Lung (tissue), 12 donors: ENCODE results near the gene JAML. TPM values are rescaled to one million over a fixed set of nuclear protein-coding genes. Genes with fewer than 3 reads are reported as not detected.
A peak's percentile ranks its signal among the peaks of the same experiment; 100 is the strongest.

Source experiments
- ATAC-seq: fragments of 200-7000 bp; cut with Tn5 transposase; one replicate; pipeline ENCODE4 v1.9.1; 2020; ENCODE audit warnings: moderate number of reproducible peaks; ENCODE audit not compliant: insufficient read depth, low FRiP score
- DNase-seq, 3 donors: peaks; one replicate each; pipeline ENCODE4 v3.0.0-alpha.2; 2013 to 2017
- H3K27ac ChIP-seq, 2 donors: one replicate each; pipeline ENCODE4 v1.5.1; 2013; ENCODE audit warnings: mild to moderate bottlenecking in 2 of 2, moderate library complexity in 2 of 2, control low read depth in 1 of 2, inconsistent platforms in 1 of 2, low read depth in 1 of 2, low read length in 1 of 2
- H3K27me3 ChIP-seq, 3 donors: one replicate each; pipeline ENCODE4 v1.5.1; 2013; ENCODE audit warnings: low read length in 2 of 3; ENCODE audit not compliant: control insufficient read depth in 3 of 3, insufficient read depth in 3 of 3
- H3K36me3 ChIP-seq, 4 donors: one replicate each; pipeline ENCODE4 v1.5.1; 2013; ENCODE audit warnings: low read length in 4 of 4, mild to moderate bottlenecking in 1 of 4, moderate library complexity in 1 of 4; ENCODE audit not compliant: control insufficient read depth in 4 of 4, insufficient read depth in 4 of 4
- H3K4me1 ChIP-seq, 5 donors: one replicate each; pipeline ENCODE4 v1.5.1; 2013; ENCODE audit warnings: low read length in 5 of 5, mild to moderate bottlenecking in 2 of 5, moderate library complexity in 1 of 5; ENCODE audit not compliant: control insufficient read depth in 5 of 5, insufficient read depth in 5 of 5
- H3K4me3 ChIP-seq: one replicate; pipeline ENCODE4 v1.5.1; 2013; ENCODE audit warnings: mild to moderate bottlenecking, control low read depth, moderate library complexity
- H3K9ac ChIP-seq, 2 donors: one replicate each; pipeline ENCODE4 v1.5.1; 2013; ENCODE audit warnings: low read length in 2 of 2, control low read depth in 1 of 2; ENCODE audit not compliant: insufficient read depth in 1 of 2
- H3K9me3 ChIP-seq, 4 donors: one replicate each; pipeline ENCODE4 v1.5.1; 2013; ENCODE audit warnings: low read length in 3 of 4, mild to moderate bottlenecking in 1 of 4, moderate library complexity in 1 of 4; ENCODE audit not compliant: control insufficient read depth in 4 of 4, insufficient read depth in 3 of 4
- CTCF ChIP-seq: IDR thresholded peaks from 2 replicates; pipeline ENCODE4 v1.5.1; 2012; ENCODE audit warnings: mild to moderate bottlenecking; ENCODE audit errors: control extremely low read depth, extremely low read depth
- WGBS, 2 donors: extraction: QIAGEN DNeasy Blood & Tissue Kit; methylation state at CpG; one replicate each; pipeline ENCODE4 v1.1.7; 2013; 5-methylcytosine and 5-hydroxymethylcytosine counted together
- polyA plus RNA-seq, 2 donors: library from polyadenylated mRNA; stranded (reverse); fragments of 200-250 nt; gene quantifications; one replicate each; pipeline ENCODE4 v1.2.1, GENCODE V29; 2013
- total RNA-seq, 2 donors: library from RNA; depleted of rRNA in 1 of 2; stranded (reverse); fragments of >200 nt in 1 of 2; gene quantifications; one replicate each; pipeline ENCODE4 v1.2.1, GENCODE V29; 2014 to 2021
- donor health status: control.
- donor health status: control.
- donor health status: Bipolar disorder and iron deficiency.
- donor health status: healthy.
- donor health status: DM: yes; HTN: yes; CAD: no.

The JAML gene
- total and polyA plus RNA-seq, 4 donors: 29.3 to 49.1 (median 35.4) TPM

- no peak overlapping the region for H3K9ac ChIP-seq
- WGBS, 2 donors: 84 to 87% methylated on average over 5 of the region's 5 CpGs
- peaks cover 0 to 8% (median 0%) of the 10 kb centered on the region in 5 donors for H3K4me1 ChIP-seq
- no peak for TF ChIP-seq CTCF
- no peak for ATAC-seq
- H3K27me3 ChIP-seq: peaks cover 0 to 2% (median 0%) of the 10 kb centered on the region in 3 donors
- H3K4me3 ChIP-seq: no peak overlapping the region
- no peaks in the 10 kb centered on the region for H3K9me3 ChIP-seq
- DNase-seq: no peak
- H3K27ac ChIP-seq: no peak overlapping the region
- H3K36me3 ChIP-seq: peaks cover 0 to 2% (median 0%) of the 10 kb centered on the region in 4 donors
Observed at GRCh38 chr11:118233377-118233776, 8.6 kb upstream of the JAML start.

GRCh38 chr11:118232659-118233058, 7.8 kb upstream of the JAML start:
- Histone ChIP-seq H3K36me3 (peaks cover 0 to 2% (median under 1%) of the 10 kb centered on the region in 4 donors), H3K27me3 (peaks cover 0 to 2% (median 0%) of the 10 kb centered on the region in 3 donors), H3K27ac (no peak overlapping the region), H3K4me1 (peaks cover 0 to 8% (median 0%) of the 10 kb centered on the region in 5 donors), H3K4me3 (no peak overlapping the region), H3K9me3 (no peaks in the 10 kb centered on the region), H3K9ac (no peak overlapping the region)
- WGBS, 2 donors: 84 to 91% methylated on average over 1 of the region's 1 CpG
- DNase-seq (no peak), ATAC-seq (no peak)
- TF ChIP-seq CTCF: no peak

- TF ChIP-seq CTCF: no peak
- ATAC-seq (no peak), DNase-seq (no peak)
- peaks cover 0 to 3% (median 0%) of the 10 kb centered on the region in 3 donors for H3K27me3 ChIP-seq
- peaks cover 0 to 3% (median 0%) of the 10 kb centered on the region in 5 donors for H3K4me1 ChIP-seq
- H3K9ac ChIP-seq: no peak overlapping the region
- peaks cover 0 to 4% (median 1%) of the 10 kb centered on the region in 4 donors for H3K36me3 ChIP-seq
- no peak overlapping the region for H3K27ac ChIP-seq
- no peaks in the 10 kb centered on the region for H3K9me3 ChIP-seq
- H3K4me3 ChIP-seq: no peak overlapping the region
Observed at GRCh38 chr11:118231461-118231860, 6.7 kb upstream of the JAML start.

- peaks cover 0 to 3% (median 0%) of the 10 kb centered on the region in 3 donors for H3K27me3 ChIP-seq
- no peak for ATAC-seq
- no peak for TF ChIP-seq CTCF
- no peak overlapping the region for H3K9ac ChIP-seq
- peak overlapping the region in 1 of 2 donors; percentile 45 for H3K27ac ChIP-seq
- peaks cover 0 to 4% (median 1%) of the 10 kb centered on the region in 4 donors for H3K36me3 ChIP-seq
- H3K4me3 ChIP-seq: no peak overlapping the region
- WGBS, 2 donors: 89 to 96% methylated on average over 3 of the region's 3 CpGs
- H3K9me3 ChIP-seq: no peaks in the 10 kb centered on the region
- no peaks in the 10 kb centered on the region for H3K4me1 ChIP-seq
- DNase-seq: no peak
Observed at GRCh38 chr11:118230088-118230487, 5.3 kb upstream of the JAML start.
